NCI-H146 treated with DMSO at 0.1 percent for 48 hours (cell line): Measurements from ENCODE around the gene CYP3A7.
"Not testable (repeated sequence)": the region's sequence is repeated elsewhere in the genome, so short reads cannot be mapped to it uniquely, and the experiment has no call there.

ENCODE experiments used
- DNase-seq: peaks from one replicate; lab custom pipeline; 2025; ENCODE audit not compliant: unreplicated experiment; lab: John Stamatoyannopoulos, UW

CYP3A7 gene

DNA sequence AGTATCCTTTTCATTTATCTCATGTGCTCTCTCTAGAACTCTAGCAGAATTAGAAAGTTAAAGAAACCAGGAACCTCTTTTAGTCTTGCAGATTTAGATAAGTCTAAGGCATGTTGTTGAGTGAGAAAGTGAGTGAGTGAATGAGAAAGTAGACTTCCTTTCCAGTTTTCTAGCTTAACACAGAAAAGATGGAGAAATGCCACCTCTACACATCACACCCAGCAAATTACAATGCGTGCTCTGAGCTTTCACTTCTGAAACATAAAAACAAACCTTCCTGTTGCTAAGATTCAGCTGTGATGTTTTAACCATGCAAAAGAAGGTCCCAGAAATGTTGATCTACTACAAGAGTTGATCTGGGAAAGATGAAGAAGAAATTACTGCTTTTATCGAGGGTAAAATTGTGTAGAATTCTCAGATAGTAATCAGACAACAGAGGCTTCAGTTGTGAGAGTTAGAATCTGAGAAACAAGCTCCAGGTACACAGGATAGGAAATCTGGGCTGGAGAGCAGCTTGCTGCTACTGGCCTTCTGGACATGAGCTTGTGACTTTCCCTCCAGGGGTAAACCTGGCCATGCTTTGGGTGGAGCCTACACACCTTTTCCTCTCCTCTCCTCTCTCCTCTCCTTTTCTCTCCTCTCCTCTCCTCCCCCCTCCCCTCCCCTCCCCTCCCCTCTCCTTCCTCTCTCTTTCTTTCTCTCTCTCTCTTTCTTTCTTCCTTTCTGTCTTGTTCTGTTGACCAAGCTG lies 59.8 kb downstream of the CYP3A7 start:
- no peak for DNase-seq

DNA sequence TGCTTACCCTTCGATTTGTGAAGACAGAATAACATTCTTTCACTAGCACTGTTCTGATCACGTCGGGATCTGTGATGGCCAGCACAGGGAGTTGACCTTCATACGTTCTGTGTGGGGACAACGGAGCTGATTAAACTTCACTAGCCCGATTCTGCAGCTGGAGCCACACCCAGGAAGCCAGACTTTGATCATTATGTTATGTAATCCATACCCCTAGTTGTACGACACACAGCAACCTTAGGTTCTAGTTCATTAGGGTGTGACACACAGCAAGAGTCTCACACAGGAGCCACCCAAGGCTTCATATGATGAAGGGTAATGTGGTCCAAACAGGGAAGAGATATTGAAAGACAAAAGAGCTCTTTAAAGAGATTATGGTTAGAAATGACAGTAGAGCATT lies 62.4 kb downstream of the CYP3A7 start:
- no peak for DNase-seq

- no peak for DNase-seq
Observed at GRCh38 chr7:99669782-99670181, 65.2 kb downstream of the CYP3A7 start.

- no peak for DNase-seq
Observed at GRCh38 chr7:99668541-99668940, 66.5 kb downstream of the CYP3A7 start.

GRCh38 chr7:99667179-99667578 lies 67.8 kb downstream of the CYP3A7 start:
- DNase-seq, result no peak

DNA sequence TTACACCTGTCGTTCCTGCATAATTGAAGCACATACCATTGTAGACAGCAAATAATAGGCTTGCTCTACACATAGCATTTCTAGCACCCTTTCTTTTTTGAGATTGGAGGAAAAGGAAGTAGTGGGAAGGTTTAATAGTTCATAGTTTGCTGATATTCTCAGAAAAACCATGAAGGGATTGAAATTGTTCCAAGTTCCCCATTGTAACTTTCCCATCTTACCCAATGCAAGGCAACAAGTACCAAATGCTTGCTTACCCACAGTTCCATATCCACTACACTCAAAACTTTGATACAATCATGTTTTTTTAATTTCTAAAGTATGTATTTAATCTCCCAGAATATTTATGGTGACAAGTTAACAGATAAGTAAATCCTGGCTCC lies 69.0 kb downstream of the CYP3A7 start:
- DNase-seq, result no peak

GRCh38 chr7:99665312-99666012 lies 69.5 kb downstream of the CYP3A7 start:
- DNase-seq, result no peak

DNA sequence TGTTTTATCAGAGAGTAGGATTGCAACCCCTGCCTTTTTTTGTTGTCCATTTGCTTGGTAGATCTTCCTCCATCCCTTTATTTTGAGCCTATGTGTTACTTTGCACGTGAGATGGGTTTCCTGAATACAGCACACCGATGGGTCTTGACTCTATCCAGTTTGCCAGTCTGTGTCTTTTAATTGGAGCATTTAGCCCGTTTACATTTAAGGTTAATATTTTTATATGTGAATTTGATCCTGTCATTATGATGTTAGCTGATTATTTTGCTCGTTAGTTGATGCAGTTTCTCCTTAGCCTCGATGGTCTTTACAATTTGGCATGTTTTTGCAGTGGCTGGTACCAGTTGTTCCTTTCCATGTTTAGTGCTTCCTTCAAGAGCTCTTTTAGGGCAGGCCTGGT lies 77.1 kb downstream of the CYP3A7 start:
- not testable (repeated sequence) for DNase-seq
